SK-N-SH (cell line): ENCODE data around the gene NRTN.

ENCODE experiments used
- EP300 ChIP-seq, 2 experiments: IDR thresholded peaks; 2 replicates each; pipeline versions ENCODE4 v1.4.0 to v1.6.1; 2012; ENCODE audit warnings: borderline replicate concordance in 1 of 2, low read depth in 1 of 2, low read length in 1 of 2
- TAF1 ChIP-seq: IDR thresholded peaks from 2 replicates; pipeline ENCODE4 v1.6.1; 2012; ENCODE audit warnings: low read depth, mild to moderate bottlenecking, low read length, moderate library complexity, borderline replicate concordance
- TEAD4 ChIP-seq: IDR thresholded peaks from 2 replicates; pipeline ENCODE4 v1.4.0; 2012; ENCODE audit warnings: mild to moderate bottlenecking, borderline replicate concordance; ENCODE audit not compliant: insufficient read depth
- YY1 ChIP-seq: IDR thresholded peaks from 2 replicates; pipeline ENCODE4 v1.4.0; 2012; ENCODE audit warnings: low read depth, mild to moderate bottlenecking
- TF ChIP-seq, protein P1 (sequence below): fragments of 200-600 bp; sonication (generic); IDR thresholded peaks from 2 replicates; pipeline ENCODE4 v1.6.1; 2017; ENCODE audit warnings: antibody characterized with exemption, mild to moderate bottlenecking, moderate library complexity
- TF ChIP-seq, protein P2 (sequence below): IDR thresholded peaks from 2 replicates; pipeline ENCODE4 v1.4.0; 2012; ENCODE audit warnings: low read depth

DNA sequence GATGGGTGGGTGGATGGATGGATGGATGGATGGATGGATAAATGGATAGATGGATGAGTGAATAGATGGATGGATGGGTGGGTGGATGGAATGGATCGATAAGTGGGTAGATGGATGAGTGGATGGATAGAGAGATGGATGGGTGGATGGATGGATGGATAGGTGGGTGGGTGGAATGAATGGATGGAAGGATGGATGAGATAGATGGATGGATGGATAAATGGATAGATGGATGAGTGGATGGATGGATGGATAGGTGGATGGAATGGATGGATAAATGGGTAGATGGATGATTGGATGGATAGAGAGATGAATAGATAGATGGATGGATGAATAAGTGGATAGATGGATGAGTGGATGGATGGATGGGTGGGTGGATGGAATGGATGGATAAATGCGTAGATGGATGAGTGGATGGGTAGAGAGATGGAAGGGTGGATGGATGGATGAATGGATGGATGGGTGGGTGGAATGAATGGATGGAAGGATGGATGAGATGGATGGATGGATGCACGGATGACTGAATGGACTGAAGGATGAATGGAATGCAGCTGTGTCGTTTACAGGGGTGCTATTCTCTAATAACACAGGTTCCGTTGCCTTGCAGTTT, 42.2 kb upstream of the NRTN start:
- TF ChIP-seq, protein P1, sequence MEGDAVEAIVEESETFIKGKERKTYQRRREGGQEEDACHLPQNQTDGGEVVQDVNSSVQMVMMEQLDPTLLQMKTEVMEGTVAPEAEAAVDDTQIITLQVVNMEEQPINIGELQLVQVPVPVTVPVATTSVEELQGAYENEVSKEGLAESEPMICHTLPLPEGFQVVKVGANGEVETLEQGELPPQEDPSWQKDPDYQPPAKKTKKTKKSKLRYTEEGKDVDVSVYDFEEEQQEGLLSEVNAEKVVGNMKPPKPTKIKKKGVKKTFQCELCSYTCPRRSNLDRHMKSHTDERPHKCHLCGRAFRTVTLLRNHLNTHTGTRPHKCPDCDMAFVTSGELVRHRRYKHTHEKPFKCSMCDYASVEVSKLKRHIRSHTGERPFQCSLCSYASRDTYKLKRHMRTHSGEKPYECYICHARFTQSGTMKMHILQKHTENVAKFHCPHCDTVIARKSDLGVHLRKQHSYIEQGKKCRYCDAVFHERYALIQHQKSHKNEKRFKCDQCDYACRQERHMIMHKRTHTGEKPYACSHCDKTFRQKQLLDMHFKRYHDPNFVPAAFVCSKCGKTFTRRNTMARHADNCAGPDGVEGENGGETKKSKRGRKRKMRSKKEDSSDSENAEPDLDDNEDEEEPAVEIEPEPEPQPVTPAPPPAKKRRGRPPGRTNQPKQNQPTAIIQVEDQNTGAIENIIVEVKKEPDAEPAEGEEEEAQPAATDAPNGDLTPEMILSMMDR: no peak
- TF ChIP-seq EP300 (IDR thresholded peaks at IDR 0.05; ENCODE audit: borderline replicate concordance in 1 of 2, low read depth in 1 of 2, low read length in 1 of 2) (no peak), TAF1 (no peak), YY1 (no peak), TEAD4 (no peak)
- TF ChIP-seq, protein P2, sequence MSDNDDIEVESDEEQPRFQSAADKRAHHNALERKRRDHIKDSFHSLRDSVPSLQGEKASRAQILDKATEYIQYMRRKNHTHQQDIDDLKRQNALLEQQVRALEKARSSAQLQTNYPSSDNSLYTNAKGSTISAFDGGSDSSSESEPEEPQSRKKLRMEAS: no peak
